OCI-LY3 (cell line): Measurements from ENCODE around the gene OASL.

Experiments
- H2AFZ ChIP-seq: fragments of 200-600, 300-600 bp; shearing (Covaris generic); 2 replicates; pipeline ENCODE4 v1.6.0; 2014; ENCODE audit warnings: antibody characterized with exemption, low read depth, low read length
- H3K27ac ChIP-seq: fragments of 200-600, 300-600 bp; sonication (generic); 2 replicates; pipeline ENCODE4 v1.5.1; 2014; ENCODE audit warnings: mild to moderate bottlenecking, low read length, moderate library complexity, mixed read lengths
- H3K27me3 ChIP-seq: fragments of 200-600, 300-600 bp; sonication (generic); 2 replicates; pipeline ENCODE4 v1.6.1; 2014; ENCODE audit warnings: low read depth, low read length, mixed read lengths
- H3K36me3 ChIP-seq: fragments of 200-600, 300-600 bp; sonication (generic); replicated peaks from 2 replicates; pipeline ENCODE3; 2014; ENCODE audit warnings: low read depth, low read length, mixed read lengths
- H3K4me1 ChIP-seq: fragments of 300-600, 200-600 bp; sonication (generic); 2 replicates; pipeline ENCODE4 v1.6.1; 2014; ENCODE audit warnings: low read length, mixed read lengths
- H3K4me2 ChIP-seq: fragments of 200-600, 300-600 bp; sonication (generic); 2 replicates; pipeline ENCODE4 v1.6.1; 2014; ENCODE audit warnings: low read length, mixed read lengths
- H3K4me3 ChIP-seq: fragments of 300-600, 200-600 bp; sonication (generic); 2 replicates; pipeline ENCODE4 v1.5.1; 2014; ENCODE audit warnings: antibody characterized with exemption, mild to moderate bottlenecking, low read length, moderate library complexity
- H3K79me2 ChIP-seq: fragments of 300-600, 200-600 bp; shearing (Covaris generic); 2 replicates; pipeline ENCODE4 v1.6.1; 2014; ENCODE audit warnings: mild to moderate bottlenecking, low read length, mixed read lengths
- H3K9ac ChIP-seq: fragments of 300-600, 200-600 bp; shearing (Covaris generic); 2 replicates; pipeline ENCODE4 v1.6.0; 2014; ENCODE audit warnings: mild to moderate bottlenecking, low read length, moderate library complexity
- H3K9me3 ChIP-seq: fragments of 200-600, 300-600 bp; shearing (Covaris generic); 2 replicates; pipeline ENCODE4 v1.6.1; 2014; ENCODE audit warnings: low read length, mixed read lengths; ENCODE audit not compliant: insufficient read depth
- H4K20me1 ChIP-seq: fragments of 200-600, 300-600 bp; sonication (generic); 2 replicates; pipeline ENCODE4 v1.6.1; 2016; ENCODE audit warnings: low read length, mixed read lengths; ENCODE audit not compliant: insufficient read depth
- CTCF ChIP-seq: fragments of 200-600, 300-600 bp; sonication (generic); IDR thresholded peaks from 2 replicates; pipeline ENCODE4 v1.5.1; 2014; ENCODE audit warnings: antibody characterized with exemption, low read length, low read depth
- EZH2phosphoT487 ChIP-seq: fragments of 200-600 bp; shearing (Covaris generic); IDR thresholded peaks from 2 replicates; pipeline ENCODE4 v1.6.1; 2018; ENCODE audit warnings: antibody characterized with exemption, mixed run types, low read depth

Gene OASL

GRCh38 chr12:120994059-120994458, 45.0 kb downstream of the OASL start:
- no peak for TF ChIP-seq EZH2phosphoT487
- no peak for TF ChIP-seq CTCF

GRCh38 chr12:120993496-120993895, 45.5 kb downstream of the OASL start:
- Histone ChIP-seq H2AFZ (no peak overlapping the region), H3K4me1 (peaks cover 5% of the 10 kb centered on the region), H3K9me3 (no peaks in the 10 kb centered on the region), H3K9ac (no peak overlapping the region), H3K79me2 (no peaks in the 10 kb centered on the region), H3K4me3 (no peak overlapping the region), H3K27me3 (no peaks in the 10 kb centered on the region), H4K20me1 (no peaks in the 10 kb centered on the region), H3K4me2 (no peak overlapping the region), H3K36me3 (no peaks in the 10 kb centered on the region), H3K27ac (no peak overlapping the region)
- TF ChIP-seq EZH2phosphoT487 (no peak), CTCF (no peak)

More at GRCh38 chr12:120994059-120994458, 45.0 kb downstream of the OASL start:
- H3K36me3 ChIP-seq, result no peaks in the 10 kb centered on the region
- no peak overlapping the region for H3K4me2 ChIP-seq
- no peaks in the 10 kb centered on the region for H3K27me3 ChIP-seq
- H3K9me3 ChIP-seq, result no peaks in the 10 kb centered on the region
- H4K20me1 ChIP-seq, result no peaks in the 10 kb centered on the region
- H3K79me2 ChIP-seq, result no peaks in the 10 kb centered on the region
- no peak overlapping the region for H3K4me3 ChIP-seq
- no peak overlapping the region for H3K9ac ChIP-seq
- H3K4me1 ChIP-seq, result peaks cover 8% of the 10 kb centered on the region
- H2AFZ ChIP-seq, result no peak overlapping the region
- H3K27ac ChIP-seq, result no peak overlapping the region

GRCh38 chr12:120992989-120993388, 46.1 kb downstream of the OASL start:
- Histone ChIP-seq H3K36me3 (no peaks in the 10 kb centered on the region), H3K9ac (no peak overlapping the region), H3K27ac (no peak overlapping the region), H2AFZ (no peak overlapping the region), H3K4me3 (no peak overlapping the region), H3K9me3 (no peaks in the 10 kb centered on the region), H3K79me2 (no peaks in the 10 kb centered on the region), H4K20me1 (no peaks in the 10 kb centered on the region), H3K27me3 (no peaks in the 10 kb centered on the region), H3K4me1 (no peaks in the 10 kb centered on the region; the same call in 1 of the 2 replicates), H3K4me2 (no peak overlapping the region)
- TF ChIP-seq CTCF (no peak), EZH2phosphoT487 (no peak)

GRCh38 chr12:120991965-120992364, 47.1 kb downstream of the OASL start:
- H3K27me3 ChIP-seq, result no peaks in the 10 kb centered on the region
- H3K4me3 ChIP-seq, result no peak overlapping the region
- no peak overlapping the region for H2AFZ ChIP-seq
- H3K4me2 ChIP-seq, result no peak overlapping the region
- TF ChIP-seq CTCF (no peak), EZH2phosphoT487 (no peak)
- no peaks in the 10 kb centered on the region for H3K9me3 ChIP-seq
- H3K36me3 ChIP-seq, result no peaks in the 10 kb centered on the region
- no peak overlapping the region for H3K9ac ChIP-seq
- no peaks in the 10 kb centered on the region for H4K20me1 ChIP-seq
- H3K4me1 ChIP-seq, result no peaks in the 10 kb centered on the region
- no peaks in the 10 kb centered on the region for H3K79me2 ChIP-seq
- H3K27ac ChIP-seq, result no peak overlapping the region
